Measurements from ENCODE around the gene PIK3C2G.

The PIK3C2G gene

GRCh38 chr12:18576648-18577047 lies 315.3 kb downstream of the PIK3C2G start:
- DNase-seq (ENCODE audit: low read depth): no peak
- no peak overlapping the region for H3K4me3 ChIP-seq (replicated peaks; ENCODE audit: low read depth, low read length)
- TF ChIP-seq CTCF (IDR thresholded peaks at IDR 0.05; ENCODE audit: low read length, missing control alignments): no peak

- no peak overlapping the region for H3K4me3 ChIP-seq (replicated peaks; ENCODE audit: low read depth, low read length)
- no peak for TF ChIP-seq CTCF (IDR thresholded peaks at IDR 0.05; ENCODE audit: low read length, missing control alignments)
- peak; percentile 14 for DNase-seq (ENCODE audit: low read depth)
Observed at GRCh38 chr12:18578191-18578590, 316.9 kb downstream of the PIK3C2G start.

GRCh38 chr12:18580291-18580690 lies 319.0 kb downstream of the PIK3C2G start:
- H3K4me3 ChIP-seq (replicated peaks; ENCODE audit: low read depth, low read length): no peak overlapping the region
- DNase-seq (ENCODE audit: low read depth): no peak
- TF ChIP-seq CTCF (IDR thresholded peaks at IDR 0.05; ENCODE audit: low read length, missing control alignments): no peak

DNA sequence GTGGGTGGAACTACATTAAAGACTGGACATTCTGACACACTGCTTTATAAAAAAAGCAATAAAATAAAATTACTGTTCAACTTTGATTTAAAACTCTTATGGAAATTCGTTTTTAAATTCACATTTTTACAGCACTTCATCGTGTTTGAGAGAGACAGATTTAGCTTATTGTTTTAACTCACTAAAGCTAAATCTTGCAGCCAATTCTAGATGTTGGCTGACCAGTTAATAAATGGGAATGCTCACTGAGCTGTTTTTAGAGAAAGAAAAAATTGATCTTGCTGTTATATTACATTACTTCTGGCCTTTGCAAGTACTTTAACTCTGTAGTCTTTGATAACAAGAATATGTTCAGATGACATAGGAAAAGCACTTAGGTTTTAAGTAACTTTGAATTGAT lies 319.4 kb downstream of the PIK3C2G start:
- DNase-seq (ENCODE audit: low read depth): no peak
- H3K4me3 ChIP-seq (replicated peaks; ENCODE audit: low read depth, low read length): no peak overlapping the region
- no peak for TF ChIP-seq CTCF (IDR thresholded peaks at IDR 0.05; ENCODE audit: low read length, missing control alignments)

GRCh38 chr12:18581232-18581962 lies 320.1 kb downstream of the PIK3C2G start:
- no peak overlapping the region for H3K4me3 ChIP-seq (replicated peaks; ENCODE audit: low read depth, low read length)
- DNase-seq (ENCODE audit: low read depth): peak; percentile 1
- TF ChIP-seq CTCF (IDR thresholded peaks at IDR 0.05; ENCODE audit: low read length, missing control alignments): no peak

DNA sequence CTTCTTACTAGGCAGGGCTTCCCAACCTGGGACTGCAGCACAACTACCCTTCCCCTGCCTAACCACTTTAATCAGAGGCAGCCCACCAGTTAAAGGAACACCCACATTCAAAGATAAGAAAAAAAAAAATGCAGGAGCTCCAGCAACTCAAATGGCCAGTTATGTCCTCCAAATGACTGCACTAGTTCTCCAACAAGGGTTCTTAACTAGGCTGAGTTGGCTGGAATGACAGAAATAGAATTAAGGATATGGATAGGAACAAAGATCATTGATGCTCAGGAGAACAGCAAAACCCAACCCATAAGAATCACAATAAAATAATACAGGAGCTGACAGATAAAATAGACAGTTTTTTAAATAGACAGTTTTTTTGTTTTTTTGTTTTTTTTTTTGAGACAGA lies 322.3 kb downstream of the PIK3C2G start:
- peak; percentile 7 for DNase-seq (ENCODE audit: low read depth)
- H3K4me3 ChIP-seq (replicated peaks; ENCODE audit: low read depth, low read length): no peak overlapping the region
- no peak for TF ChIP-seq CTCF (IDR thresholded peaks at IDR 0.05; ENCODE audit: low read length, missing control alignments)

DNA sequence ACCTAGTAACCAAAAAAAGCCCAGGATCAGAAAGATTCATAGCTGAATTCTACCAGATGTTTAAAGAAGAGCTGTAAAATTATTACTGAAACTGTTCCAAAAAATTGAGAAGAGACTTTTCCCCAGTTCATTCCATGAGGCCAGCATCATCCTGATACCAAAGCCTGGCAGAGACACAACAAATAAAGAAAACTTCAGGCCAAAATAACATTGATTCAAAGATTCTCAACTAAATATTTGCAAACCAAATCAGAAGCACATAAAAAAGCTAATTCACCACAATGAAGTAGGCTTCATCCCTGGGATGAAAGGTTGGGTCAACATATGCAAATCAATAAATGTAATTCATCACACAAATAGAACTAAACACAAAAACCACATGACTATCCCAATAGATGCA lies 325.3 kb downstream of the PIK3C2G start:
- TF ChIP-seq CTCF (IDR thresholded peaks at IDR 0.05; ENCODE audit: low read length, missing control alignments): no peak
- H3K4me3 ChIP-seq (replicated peaks; ENCODE audit: low read depth, low read length): no peak overlapping the region
- no peak for DNase-seq (ENCODE audit: low read depth)
